ENCODE data around the gene GPR35. TPM values are rescaled to one million over a fixed set of nuclear protein-coding genes. Genes with fewer than 3 reads are reported as not detected.

Gene GPR35
- total RNA-seq, 1 experiment from 2014 or later = 2.7 TPM

DNA sequence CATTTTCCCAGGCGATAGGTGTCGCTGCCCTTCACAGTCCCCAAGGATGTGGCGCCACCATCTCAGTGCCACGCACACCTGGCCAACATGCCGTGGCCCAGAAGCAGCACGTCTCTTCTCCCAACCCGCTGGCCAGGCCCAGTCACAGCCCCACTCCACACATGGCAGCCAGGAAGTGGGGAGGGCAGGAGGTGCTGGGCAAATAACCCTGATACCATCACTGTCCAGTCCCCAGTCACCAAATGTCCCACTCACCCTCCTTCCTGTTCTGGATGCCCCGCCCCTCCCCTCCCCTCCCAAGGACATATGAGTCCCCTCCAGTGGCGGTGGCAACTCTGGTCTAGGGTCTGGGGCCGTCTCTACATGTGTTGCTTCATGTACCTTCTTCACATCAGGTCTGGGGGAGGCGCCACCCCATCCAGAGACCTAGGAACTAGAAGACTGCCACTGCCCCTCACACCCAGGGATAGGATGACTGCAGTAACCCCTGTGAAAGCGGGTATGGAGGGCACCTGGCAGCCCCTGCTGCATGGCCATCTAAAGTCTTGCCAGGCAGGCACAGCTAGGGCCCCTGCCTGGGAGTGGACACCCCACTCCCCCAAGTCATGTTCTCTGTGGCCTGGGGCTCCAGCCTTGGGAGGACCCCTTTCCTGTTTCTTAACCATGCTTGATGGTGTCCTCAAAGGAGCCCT lies 46.1 kb upstream of the GPR35 start:
- TF ChIP-seq, protein P1, sequence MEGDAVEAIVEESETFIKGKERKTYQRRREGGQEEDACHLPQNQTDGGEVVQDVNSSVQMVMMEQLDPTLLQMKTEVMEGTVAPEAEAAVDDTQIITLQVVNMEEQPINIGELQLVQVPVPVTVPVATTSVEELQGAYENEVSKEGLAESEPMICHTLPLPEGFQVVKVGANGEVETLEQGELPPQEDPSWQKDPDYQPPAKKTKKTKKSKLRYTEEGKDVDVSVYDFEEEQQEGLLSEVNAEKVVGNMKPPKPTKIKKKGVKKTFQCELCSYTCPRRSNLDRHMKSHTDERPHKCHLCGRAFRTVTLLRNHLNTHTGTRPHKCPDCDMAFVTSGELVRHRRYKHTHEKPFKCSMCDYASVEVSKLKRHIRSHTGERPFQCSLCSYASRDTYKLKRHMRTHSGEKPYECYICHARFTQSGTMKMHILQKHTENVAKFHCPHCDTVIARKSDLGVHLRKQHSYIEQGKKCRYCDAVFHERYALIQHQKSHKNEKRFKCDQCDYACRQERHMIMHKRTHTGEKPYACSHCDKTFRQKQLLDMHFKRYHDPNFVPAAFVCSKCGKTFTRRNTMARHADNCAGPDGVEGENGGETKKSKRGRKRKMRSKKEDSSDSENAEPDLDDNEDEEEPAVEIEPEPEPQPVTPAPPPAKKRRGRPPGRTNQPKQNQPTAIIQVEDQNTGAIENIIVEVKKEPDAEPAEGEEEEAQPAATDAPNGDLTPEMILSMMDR (conservative IDR thresholded peaks at IDR 0.05; ENCODE audit: low read depth, low read length) = no peak
- TF ChIP-seq EZH2 (IDR thresholded peaks at IDR 0.05; ENCODE audit: borderline replicate concordance, low read depth, low read length, poor library complexity, severe bottlenecking) = no peak
- Histone ChIP-seq H3K9me3 (ENCODE audit: low read depth, low read length, poor library complexity, severe bottlenecking) (no peaks in the 10 kb centered on the region), H3K36me3 (ENCODE audit: insufficient read depth, low read length, poor library complexity, severe bottlenecking) (peaks cover 15% of the 10 kb centered on the region), H3K27me3 (replicated peaks; ENCODE audit: insufficient read depth, low read depth, low read length, poor library complexity) (no peaks in the 10 kb centered on the region), H3K4me3 (ENCODE audit: low read depth, low read length, poor library complexity, severe bottlenecking) (no peak overlapping the region), H3K4me1 (ENCODE audit: insufficient read depth, low read length, poor library complexity, severe bottlenecking) (no peaks in the 10 kb centered on the region), H3K27ac (ENCODE audit: low read depth, low read length, poor library complexity, severe bottlenecking) (no peak overlapping the region)
- POLR2A ChIA-PET (ENCODE audit: low non-redundant PET) = no interaction called here
- no TSS peak for BruUV-seq (replicated peaks)
- CTCF ChIA-PET = no interaction called here
- no peak for DNase-seq (ENCODE audit: low spot score)
- intact Hi-C loops (cut with micrococcal nuclease; ENCODE audit: unreplicated experiment) = no loop called here

- no peaks in the 10 kb centered on the region for H3K27me3 ChIP-seq (replicated peaks; ENCODE audit: insufficient read depth, low read depth, low read length, poor library complexity)
- H3K4me1 ChIP-seq (ENCODE audit: insufficient read depth, low read length, poor library complexity, severe bottlenecking) = peaks cover 4% of the 10 kb centered on the region
- no peaks in the 10 kb centered on the region for H3K9me3 ChIP-seq (ENCODE audit: low read depth, low read length, poor library complexity, severe bottlenecking)
- DNase-seq (ENCODE audit: low spot score) = no peak
- CTCF ChIA-PET = no interaction called here
- H3K4me3 ChIP-seq (ENCODE audit: low read depth, low read length, poor library complexity, severe bottlenecking) = no peak overlapping the region
- intact Hi-C loops (cut with micrococcal nuclease; ENCODE audit: unreplicated experiment) = no loop called here
- BruUV-seq (replicated peaks) = no TSS peak
- no peak overlapping the region for H3K27ac ChIP-seq (ENCODE audit: low read depth, low read length, poor library complexity, severe bottlenecking)
- TF ChIP-seq, protein P1 (conservative IDR thresholded peaks at IDR 0.05; ENCODE audit: low read depth, low read length) = no peak
- no peak for TF ChIP-seq EZH2 (IDR thresholded peaks at IDR 0.05; ENCODE audit: borderline replicate concordance, low read depth, low read length, poor library complexity, severe bottlenecking)
- H3K36me3 ChIP-seq (ENCODE audit: insufficient read depth, low read length, poor library complexity, severe bottlenecking) = peaks cover 15% of the 10 kb centered on the region
- POLR2A ChIA-PET (ENCODE audit: low non-redundant PET) = no interaction called here
Measured at GRCh38 chr2:240579771-240580614, 45.3 kb upstream of the GPR35 start.

DNA sequence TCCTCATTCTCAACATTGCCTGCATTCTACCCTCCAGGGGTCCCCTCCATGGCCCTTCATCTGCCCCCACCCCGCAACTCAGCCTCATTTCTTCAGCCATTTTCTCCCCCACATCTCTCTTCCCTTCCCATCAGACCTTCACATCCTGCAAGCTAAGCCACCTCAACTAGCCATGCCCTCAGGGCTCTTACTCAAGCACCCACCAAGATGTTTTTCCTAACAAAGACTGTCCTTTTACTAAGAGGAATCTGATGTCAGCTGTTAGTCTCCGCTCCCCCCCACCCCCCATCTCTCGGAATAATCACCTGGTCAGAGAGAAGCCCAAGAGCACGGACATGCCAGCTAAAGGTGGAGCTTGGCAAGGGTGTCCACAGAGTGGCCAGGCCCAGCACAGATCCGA lies 43.5 kb upstream of the GPR35 start:
- Histone ChIP-seq H3K27ac (ENCODE audit: low read depth, low read length, poor library complexity, severe bottlenecking) (no peak overlapping the region), H3K4me3 (ENCODE audit: low read depth, low read length, poor library complexity, severe bottlenecking) (no peak overlapping the region), H3K9me3 (ENCODE audit: low read depth, low read length, poor library complexity, severe bottlenecking) (no peaks in the 10 kb centered on the region), H3K27me3 (replicated peaks; ENCODE audit: insufficient read depth, low read depth, low read length, poor library complexity) (no peaks in the 10 kb centered on the region), H3K4me1 (ENCODE audit: insufficient read depth, low read length, poor library complexity, severe bottlenecking) (peaks cover 7% of the 10 kb centered on the region), H3K36me3 (ENCODE audit: insufficient read depth, low read length, poor library complexity, severe bottlenecking) (peaks cover 11% of the 10 kb centered on the region)
- ChIA-PET POLR2A (ENCODE audit: low non-redundant PET) (no interaction called here), CTCF (no interaction called here)
- BruUV-seq (replicated peaks) = no TSS peak
- intact Hi-C loops (cut with micrococcal nuclease; ENCODE audit: unreplicated experiment) = no loop called here
- TF ChIP-seq, protein P1 (conservative IDR thresholded peaks at IDR 0.05; ENCODE audit: low read depth, low read length) = no peak
- TF ChIP-seq EZH2 (IDR thresholded peaks at IDR 0.05; ENCODE audit: borderline replicate concordance, low read depth, low read length, poor library complexity, severe bottlenecking) = no peak
- DNase-seq (ENCODE audit: low spot score) = no peak
